Fibroblast of pulmonary artery (primary cell): ENCODE data around the gene ANTXR2.

Experiments
- DNase-seq: peaks from one replicate; pipeline ENCODE4 v3.0.0-alpha.2; 2010; ENCODE audit warnings: low read depth
- H3K4me3 ChIP-seq: replicated peaks from 2 replicates; pipeline ENCODE4 v1.5.1; 2011; ENCODE audit warnings: low read depth, mild to moderate bottlenecking, control low read depth, low read length, moderate library complexity
- TF ChIP-seq, protein P1 (sequence below): IDR thresholded peaks from 2 replicates; pipeline ENCODE4 v1.5.1; 2011; ENCODE audit warnings: mild to moderate bottlenecking, control low read depth, low read length, inconsistent platforms; ENCODE audit errors: missing control alignments

Gene ANTXR2

DNA sequence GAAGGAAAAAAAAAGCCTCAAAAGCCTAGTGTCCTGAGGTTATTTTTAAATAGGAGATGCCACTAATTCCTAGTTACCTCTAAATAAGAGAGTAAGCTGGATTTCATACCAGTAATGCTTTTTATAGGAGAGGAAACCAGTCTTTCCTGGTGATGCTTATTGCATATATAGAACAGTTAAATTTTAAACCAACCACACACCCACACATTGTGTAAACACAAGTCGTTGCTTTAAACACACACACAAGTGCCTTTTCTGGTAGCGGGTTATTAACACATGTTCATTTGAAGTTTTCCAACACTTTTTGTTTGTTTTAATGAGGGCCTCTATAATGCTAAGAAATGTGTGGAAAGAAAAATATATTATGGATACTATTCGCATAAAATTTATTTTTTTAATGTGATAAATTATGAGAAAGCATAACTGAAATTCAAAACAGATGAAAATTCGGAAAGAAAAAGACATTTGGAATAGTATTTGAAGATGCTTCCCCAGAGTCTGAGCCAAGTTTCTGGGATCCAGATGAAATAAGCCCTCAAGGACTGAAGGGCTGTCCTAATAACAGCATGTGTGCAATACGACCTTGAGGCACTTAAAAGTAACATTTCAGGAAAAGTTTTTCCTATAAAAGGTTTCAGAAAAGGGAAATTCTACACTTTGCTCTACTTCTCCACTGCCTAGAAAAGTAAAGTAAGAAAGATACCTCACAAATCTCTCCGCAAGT is 2.0 kb downstream of the ANTXR2 start:
- no peak for DNase-seq
- TF ChIP-seq, protein P1, sequence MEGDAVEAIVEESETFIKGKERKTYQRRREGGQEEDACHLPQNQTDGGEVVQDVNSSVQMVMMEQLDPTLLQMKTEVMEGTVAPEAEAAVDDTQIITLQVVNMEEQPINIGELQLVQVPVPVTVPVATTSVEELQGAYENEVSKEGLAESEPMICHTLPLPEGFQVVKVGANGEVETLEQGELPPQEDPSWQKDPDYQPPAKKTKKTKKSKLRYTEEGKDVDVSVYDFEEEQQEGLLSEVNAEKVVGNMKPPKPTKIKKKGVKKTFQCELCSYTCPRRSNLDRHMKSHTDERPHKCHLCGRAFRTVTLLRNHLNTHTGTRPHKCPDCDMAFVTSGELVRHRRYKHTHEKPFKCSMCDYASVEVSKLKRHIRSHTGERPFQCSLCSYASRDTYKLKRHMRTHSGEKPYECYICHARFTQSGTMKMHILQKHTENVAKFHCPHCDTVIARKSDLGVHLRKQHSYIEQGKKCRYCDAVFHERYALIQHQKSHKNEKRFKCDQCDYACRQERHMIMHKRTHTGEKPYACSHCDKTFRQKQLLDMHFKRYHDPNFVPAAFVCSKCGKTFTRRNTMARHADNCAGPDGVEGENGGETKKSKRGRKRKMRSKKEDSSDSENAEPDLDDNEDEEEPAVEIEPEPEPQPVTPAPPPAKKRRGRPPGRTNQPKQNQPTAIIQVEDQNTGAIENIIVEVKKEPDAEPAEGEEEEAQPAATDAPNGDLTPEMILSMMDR = no peak
- peak overlapping the region; percentile 90 for H3K4me3 ChIP-seq

GRCh38 chr4:80069837-80070731 is 2.9 kb downstream of the ANTXR2 start:
- DNase-seq = no peak
- TF ChIP-seq, protein P1 = no peak
- H3K4me3 ChIP-seq = peak overlapping the region; percentile 90

DNA sequence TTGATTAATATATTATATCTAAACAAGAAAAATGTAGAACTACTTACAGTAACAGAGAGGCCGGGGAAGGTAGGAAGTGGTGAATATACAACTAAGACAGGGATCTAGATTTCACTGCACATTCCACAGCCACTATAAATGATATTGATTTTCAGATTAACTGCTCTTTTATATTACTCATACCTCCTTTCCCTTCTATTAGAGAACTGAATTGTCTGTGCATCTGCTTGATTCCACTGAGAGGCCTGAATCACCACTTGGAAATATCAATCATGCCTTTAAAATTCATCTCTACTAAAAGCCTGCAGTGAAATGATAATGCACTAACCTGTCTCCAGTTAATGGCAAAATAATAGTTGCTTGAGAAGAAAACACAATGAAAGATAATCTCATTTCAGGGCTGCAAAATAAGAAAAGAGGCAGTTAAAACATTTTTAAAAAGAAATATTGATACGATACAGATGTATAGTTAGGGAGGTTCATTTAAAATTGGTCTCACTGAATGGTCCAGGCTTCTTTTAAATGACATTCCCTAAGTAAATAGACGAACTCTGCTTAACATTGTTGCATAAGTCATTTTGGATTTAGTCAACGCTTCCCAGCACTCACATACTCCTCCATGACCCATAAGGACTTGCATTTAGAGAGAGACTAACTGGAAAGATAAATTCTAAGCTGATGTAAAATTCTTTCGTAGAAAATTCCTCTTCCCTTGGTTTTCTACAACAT is 3.8 kb downstream of the ANTXR2 start:
- H3K4me3 ChIP-seq = no peak overlapping the region
- no peak for DNase-seq
- TF ChIP-seq, protein P1 = no peak

DNA sequence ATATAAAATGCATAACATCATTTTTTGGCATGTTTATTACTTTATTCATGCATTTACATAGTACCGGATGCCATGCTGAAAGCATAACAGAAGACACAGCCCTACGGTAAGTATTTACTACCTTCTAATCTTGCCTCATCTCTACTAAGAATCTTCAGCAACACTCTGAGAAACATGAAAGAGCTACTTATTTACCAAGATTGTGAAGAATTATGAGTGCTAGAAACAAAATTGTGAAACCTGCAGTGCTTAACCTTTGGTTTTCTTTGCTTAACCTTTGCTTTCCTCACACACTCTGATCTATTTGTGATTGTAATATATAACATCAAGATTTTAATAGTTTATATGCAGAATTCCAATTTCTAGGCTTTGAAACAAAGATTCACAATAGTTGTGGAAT is 7.4 kb downstream of the ANTXR2 start:
- no peak overlapping the region for H3K4me3 ChIP-seq
- DNase-seq = no peak
- TF ChIP-seq, protein P1 = no peak

GRCh38 chr4:80062527-80062926 is 10.5 kb downstream of the ANTXR2 start:
- no peak for DNase-seq
- H3K4me3 ChIP-seq = no peak overlapping the region
- TF ChIP-seq, protein P1 = no peak

GRCh38 chr4:80060804-80061203 is 12.2 kb downstream of the ANTXR2 start:
- TF ChIP-seq, protein P1 = no peak
- H3K4me3 ChIP-seq = no peak overlapping the region
- DNase-seq = no peak
